Measurements from ENCODE around the gene RABGGTA. TPM values are rescaled to one million over a fixed set of nuclear protein-coding genes. Genes with fewer than 3 reads are reported as not detected.

Gene RABGGTA
- total and polyA plus RNA-seq, 10 of the 15 experiments (the other 5 are each of a cell fraction or from before 2014, with no cell fraction given) = 19.1 to 75.6 (median 46.9) TPM

- Histone ChIP-seq H3K4me2 (ENCODE audit: control insufficient read depth, insufficient read depth) (no peak overlapping the region), H3K4me1 (ENCODE audit: control insufficient read depth, insufficient read depth, low read length) (peaks cover 11% of the 10 kb centered on the region), H3K36me3 (ENCODE audit: control insufficient read depth in 2 of 2, insufficient read depth in 2 of 2, low read length in 1 of 2) (no peaks in the 10 kb centered on the region; a peak in 1 of 4 replicates), H3K9ac (ENCODE audit: control insufficient read depth, insufficient read depth, low read length) (no peak overlapping the region), H3K9me3 (replicated peaks; ENCODE audit: control insufficient read depth, insufficient read depth, low read length) (no peaks in the 10 kb centered on the region), H3K27ac (ENCODE audit: control insufficient read depth, insufficient read depth) (no peak overlapping the region), H3K79me2 (ENCODE audit: control insufficient read depth, insufficient read depth, low read length) (peaks cover 32% of the 10 kb centered on the region), H2AFZ (ENCODE audit: control insufficient read depth, low read depth, low read length) (no peak overlapping the region), H3K27me3 (replicated peaks in 1 of 2; ENCODE audit: control insufficient read depth in 2 of 2, insufficient read depth in 2 of 2, low read length in 1 of 2) (no peaks in the 10 kb centered on the region), H3K4me3 (no peak overlapping the region), H4K20me1 (ENCODE audit: control insufficient read depth, insufficient read depth) (no peaks in the 10 kb centered on the region)
- in situ Hi-C loops (cut with MboI) (no loop called here), intact Hi-C loops (cut with micrococcal nuclease; ENCODE audit: unreplicated experiment) (no loop called here)
- RAD21 ChIA-PET (ENCODE audit: unreplicated experiment) = interaction anchor here (2.2 kb wide), 1 partner anchor 13 kb away, joined by 9 read pairs; the partner anchor contains the start of gene MDP1
- POLR2A ChIA-PET = interaction anchor here (0.6 to 1.3 kb wide), 6 partner anchors 9 to 56 kb away, joined by 3 to 5 read pairs (median 4); partner anchors contain the start of genes MDP1, TGM1 and TINF2
- no peak for ATAC-seq
- no peak for FAIRE-seq
- 0% methylated on average over 1 of the region's 1 CpG for WGBS (ENCODE audit: insufficient coverage, insufficient replicate concordance, low lambda C conversion rate, missing lambda C conversion rate)
- TF ChIP-seq NFYA (IDR thresholded peaks at IDR 0.05; ENCODE audit: borderline replicate concordance, low read depth, low read length) (no peak), ZBED1 (IDR thresholded peaks at IDR 0.05; ENCODE audit: borderline replicate concordance) (no peak), ZNF24 (IDR thresholded peaks at IDR 0.05) (no peak), PAX5 (IDR thresholded peaks at IDR 0.05; ENCODE audit: borderline replicate concordance, low read depth, low read length) (no peak), MTA3 (IDR thresholded peaks at IDR 0.05; ENCODE audit: borderline replicate concordance, low read length) (no peak), KDM1A (IDR thresholded peaks at IDR 0.05; ENCODE audit: borderline replicate concordance) (no peak), PML (IDR thresholded peaks at IDR 0.05; ENCODE audit: low read length) (no peak), YY1 (IDR thresholded peaks at IDR 0.05; ENCODE audit: low read depth, low read length) (no peak), ETV6 (conservative IDR thresholded peaks at IDR 0.05 in 1 of 2, IDR thresholded peaks at IDR 0.05 in 1 of 2; ENCODE audit: borderline replicate concordance in 1 of 2, low read depth in 1 of 2) (no peak), SREBF1 (IDR thresholded peaks at IDR 0.05; ENCODE audit: low read length) (no peak), NR2C2 (IDR thresholded peaks at IDR 0.05; ENCODE audit: borderline replicate concordance, control insufficient read depth, insufficient read length, low read depth) (no peak)
- SMC1A ChIA-PET (ENCODE audit: uncharacterized antibody, unreplicated experiment) = interaction anchor here (0.7 to 1.8 kb wide), 4 partner anchors 9 to 583 kb away, joined by 3 to 6 read pairs (median 4); no protein-coding TSS in a partner anchor
- CTCF ChIA-PET = interaction anchor here (0.6 to 2.7 kb wide), 8 partner anchors 9 to 221 kb away, joined by 3 to 14 read pairs (median 4); partner anchors contain the start of genes CIDEB, MDP1 and TINF2
- no TSS peak for BruUV-seq (replicated peaks)
- DNase-seq (ENCODE audit: low read depth, low spot score) = no peak
Measured at GRCh38 chr14:24228902-24229301, 42.5 kb downstream of the RABGGTA start.

Data from GM12878 (cell line).